Upper lobe of right lung (tissue), 1 donor: ENCODE results near the gene AFDN. TPM values are rescaled to one million over a fixed set of nuclear protein-coding genes. Genes with fewer than 3 reads are reported as not detected.
A peak's percentile ranks its signal among the peaks of the same experiment; 100 is the strongest.

Source experiments
- ATAC-seq: fragments of 200-7000 bp; cut with Tn5 transposase; one replicate; pipeline ENCODE4 v1.9.1; 2020; ENCODE audit warnings: mild to moderate bottlenecking, moderate library complexity
- DNase-seq: peaks from one replicate; pipeline ENCODE4 v3.0.0-alpha.2; 2020
- H3K27ac ChIP-seq: fragments of 200-600 bp; one replicate; pipeline ENCODE4 v1.8.0; 2022
- H3K27me3 ChIP-seq: fragments of 200-600 bp; one replicate; pipeline ENCODE4 v1.8.0; 2022; ENCODE audit warnings: mild to moderate bottlenecking
- H3K36me3 ChIP-seq: fragments of 200-600 bp; one replicate; pipeline ENCODE4 v1.8.0; 2022
- H3K4me1 ChIP-seq: fragments of 200-600 bp; one replicate; pipeline ENCODE4 v1.8.0; 2022
- H3K4me3 ChIP-seq: fragments of 200-600 bp; one replicate; pipeline ENCODE4 v1.8.0; 2022; ENCODE audit warnings: mild to moderate bottlenecking
- H3K9me3 ChIP-seq: fragments of 200-600 bp; one replicate; pipeline ENCODE4 v1.8.0; 2022
- CTCF ChIP-seq: fragments of 200-600 bp; IDR thresholded peaks from one replicate; pipeline ENCODE4 v1.8.0; 2022; ENCODE audit warnings: antibody characterized with exemption
- intact Hi-C: fragments of 100-400 bp; cut with DNase I; formaldehyde crosslinking; loops from one replicate; pipeline ENCODE4 v1.11.0; 2022
- total RNA-seq: library from RNA; stranded (reverse); fragmentation: NEBNext Ultra II Directional; extraction: Animal tissue kit (Norgen Biotek cat#: 25700); gene quantifications from one replicate; pipeline ENCODE4 v1.2.1, GENCODE V29; 2021
- donor health status: DM: no; HTN: yes; CAD: no; lungs with severe emphysema.

Gene AFDN
- total RNA-seq, 1 donor from 2014 or later, result 179 TPM

- DNase-seq (no peak), ATAC-seq (peak; percentile 46)
- Histone ChIP-seq H3K9me3 (no peaks in the 10 kb centered on the region), H3K4me1 (peaks cover 19% of the 10 kb centered on the region), H3K36me3 (peaks cover 45% of the 10 kb centered on the region), H3K27me3 (no peaks in the 10 kb centered on the region), H3K27ac (no peak overlapping the region), H3K4me3 (no peak overlapping the region)
- peak; percentile 52 for TF ChIP-seq CTCF
- intact Hi-C loops, result no loop called here
These were observed 141.4 kb downstream of the AFDN start for GRCh38 chr6:167968091-167968490.

- intact Hi-C loops, result no loop called here
- no peak for DNase-seq
These were observed 143.5 kb downstream of the AFDN start for GRCh38 chr6:167970230-167970629.

DNA sequence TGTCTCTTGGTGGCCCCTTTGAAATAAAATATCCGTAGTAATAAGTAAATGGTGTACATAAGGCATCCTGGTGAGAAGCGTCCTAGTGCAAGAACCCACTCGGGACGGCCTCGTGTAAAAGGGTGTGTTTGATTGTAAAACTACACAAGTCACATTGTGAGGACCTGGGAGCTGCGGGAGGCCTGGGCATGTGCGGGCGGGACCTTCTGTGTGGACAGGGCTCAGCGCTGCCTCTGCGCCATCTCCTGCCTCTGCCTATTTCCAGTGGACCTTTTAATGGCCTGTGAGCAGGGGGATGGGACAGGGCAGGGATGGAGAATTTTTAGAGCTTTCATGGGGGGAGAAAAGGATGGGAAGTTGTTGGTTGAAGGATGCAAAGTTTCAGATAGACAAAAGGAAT is 145.5 kb downstream of the AFDN start:
- no peak for ATAC-seq
- Histone ChIP-seq H3K9me3 (no peaks in the 10 kb centered on the region), H3K36me3 (peaks cover 26% of the 10 kb centered on the region), H3K4me3 (no peak overlapping the region), H3K27me3 (no peaks in the 10 kb centered on the region), H3K4me1 (peaks cover 10% of the 10 kb centered on the region), H3K27ac (no peak overlapping the region)
- no peak for DNase-seq
- intact Hi-C loops, result no loop called here
- no peak for TF ChIP-seq CTCF

More at GRCh38 chr6:167970230-167970629, 143.5 kb downstream of the AFDN start:
- no peaks in the 10 kb centered on the region for H3K9me3 ChIP-seq
- H3K36me3 ChIP-seq, result peaks cover 34% of the 10 kb centered on the region
- peaks cover 15% of the 10 kb centered on the region for H3K4me1 ChIP-seq
- no peak overlapping the region for H3K27ac ChIP-seq
- no peak for ATAC-seq
- TF ChIP-seq CTCF, result no peak
- no peak overlapping the region for H3K4me3 ChIP-seq
- H3K27me3 ChIP-seq, result no peaks in the 10 kb centered on the region

DNA sequence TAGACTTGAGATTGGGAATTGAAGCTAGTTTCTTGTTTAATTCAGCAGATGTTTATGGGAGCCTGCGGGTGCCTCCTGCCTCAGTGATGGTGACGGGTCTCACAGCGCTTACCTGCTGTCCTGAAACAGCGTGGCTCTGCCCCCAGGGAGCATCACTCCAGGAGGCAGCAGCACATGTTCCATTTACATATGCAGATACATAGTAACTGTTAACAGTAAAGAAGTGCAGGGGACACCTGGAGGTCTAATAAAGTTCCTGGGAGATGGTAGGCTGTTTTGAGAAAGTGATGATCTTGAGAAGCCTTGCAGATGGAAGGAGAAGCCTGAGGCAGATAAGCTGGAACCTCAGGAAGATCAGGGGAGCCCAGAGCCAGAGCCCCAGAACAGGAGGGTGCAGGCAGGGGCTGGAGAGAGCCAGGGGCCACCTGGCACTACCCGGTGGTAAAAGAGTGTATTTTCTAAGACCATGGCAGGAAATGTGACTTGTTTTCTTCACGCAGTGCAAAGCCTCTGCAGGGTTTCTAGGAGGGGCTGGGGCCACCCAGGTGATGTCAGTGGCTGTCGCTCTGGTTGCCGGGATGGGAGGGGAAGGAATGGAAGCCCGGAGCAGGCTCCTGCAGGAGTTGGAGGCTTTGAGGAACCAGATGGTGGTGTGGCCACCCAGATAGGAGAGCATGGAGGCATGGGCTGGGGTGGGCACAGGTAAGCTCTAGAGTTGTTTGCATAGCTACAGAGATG is 146.6 kb downstream of the AFDN start:
- no peaks in the 10 kb centered on the region for H3K27me3 ChIP-seq
- H3K4me3 ChIP-seq, result no peak overlapping the region
- ATAC-seq, result no peak
- H3K9me3 ChIP-seq, result no peaks in the 10 kb centered on the region
- H3K4me1 ChIP-seq, result peaks cover 10% of the 10 kb centered on the region
- no peak for TF ChIP-seq CTCF
- no peak for DNase-seq
- intact Hi-C loops, result no loop called here
- peaks cover 26% of the 10 kb centered on the region for H3K36me3 ChIP-seq
- H3K27ac ChIP-seq, result no peak overlapping the region

- Histone ChIP-seq H3K27ac (no peak overlapping the region), H3K36me3 (peaks cover 13% of the 10 kb centered on the region), H3K9me3 (no peaks in the 10 kb centered on the region), H3K4me3 (no peak overlapping the region), H3K27me3 (no peaks in the 10 kb centered on the region), H3K4me1 (peaks cover 10% of the 10 kb centered on the region)
- TF ChIP-seq CTCF, result no peak
- DNase-seq (no peak), ATAC-seq (peak; percentile 64)
- intact Hi-C loops, result no loop called here
These were observed 148.1 kb downstream of the AFDN start for GRCh38 chr6:167974640-167975344.
